GM12865 (cell line): ENCODE data around the gene TMPRSS9.

ENCODE experiments used
- DNase-seq: peaks from one replicate; pipeline ENCODE4 v3.0.0; 2010; ENCODE audit warnings: low read depth
- H3K4me3 ChIP-seq: 2 replicates; pipeline ENCODE4 v1.5.1; 2011; ENCODE audit warnings: mild to moderate bottlenecking, low read depth, low read length, control low read depth
- CTCF ChIP-seq: IDR thresholded peaks from 2 replicates; pipeline ENCODE4 v1.5.1; 2011; ENCODE audit warnings: low read length, control low read depth, low read depth, inconsistent platforms; ENCODE audit not compliant: insufficient read depth; ENCODE audit errors: missing control alignments

Gene TMPRSS9

GRCh38 chr19:2425622-2426581 lies 65.8 kb downstream of the TMPRSS9 start:
- no peak for DNase-seq
- no peak for TF ChIP-seq CTCF
- peak overlapping the region; percentile 84 for H3K4me3 ChIP-seq

- DNase-seq: peak; percentile 70
- TF ChIP-seq CTCF: no peak
- peak overlapping the region; percentile 84 for H3K4me3 ChIP-seq
Measured at GRCh38 chr19:2426611-2427428, 66.8 kb downstream of the TMPRSS9 start.

DNA sequence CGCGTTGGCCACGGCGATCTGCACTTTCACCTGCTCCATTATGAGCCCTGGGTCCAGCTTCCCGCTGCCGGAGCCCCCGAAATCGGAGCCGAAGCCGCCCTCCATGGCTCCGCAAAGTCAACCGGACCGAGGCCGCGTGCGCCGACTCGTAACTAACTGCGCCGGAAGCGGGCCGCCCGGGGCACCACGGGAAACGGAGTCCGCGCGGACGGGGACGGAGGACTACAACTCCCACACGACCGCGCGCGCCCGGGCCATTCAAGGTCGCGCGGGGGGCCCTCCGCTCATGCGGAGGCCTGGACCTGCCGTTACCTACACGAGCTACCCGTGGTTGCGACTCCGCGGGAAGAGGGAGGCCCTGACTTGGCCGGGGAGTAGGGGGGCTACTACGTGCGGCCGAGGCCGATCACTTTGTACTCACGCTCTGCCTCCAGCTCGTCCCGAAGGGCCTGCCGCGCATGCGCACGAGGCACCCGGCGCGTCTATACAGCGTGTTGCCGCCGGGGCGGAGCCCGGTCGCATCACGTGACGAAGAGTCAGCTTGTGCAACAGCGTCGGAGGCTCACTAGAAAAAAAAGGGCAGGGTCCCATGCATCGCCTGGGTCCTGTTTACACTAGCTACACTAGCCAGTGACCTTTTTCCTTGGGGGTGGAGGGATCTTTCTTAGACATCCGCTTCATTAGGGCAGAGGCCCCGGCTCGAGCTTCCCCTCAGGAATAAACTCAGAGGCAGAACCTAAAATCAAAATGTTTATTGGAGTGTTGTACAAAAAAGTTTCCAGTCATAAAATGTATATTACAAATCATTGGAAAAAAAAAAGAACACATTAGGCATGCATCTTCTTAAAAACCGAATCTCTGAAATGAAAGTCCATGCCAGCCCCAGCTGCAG lies 67.6 kb downstream of the TMPRSS9 start, which contains the start of gene TIMM13:
Gene TIMM13, minus strand, starts transcription at position 158 of the 892 bp plus-strand sequence. Its CDS starts 53 bp downstream, at position 105.
- H3K4me3 ChIP-seq: peak within 1 kb of the TSS; percentile 84
- peak; percentile 97 for DNase-seq
- no peak for TF ChIP-seq CTCF

DNA sequence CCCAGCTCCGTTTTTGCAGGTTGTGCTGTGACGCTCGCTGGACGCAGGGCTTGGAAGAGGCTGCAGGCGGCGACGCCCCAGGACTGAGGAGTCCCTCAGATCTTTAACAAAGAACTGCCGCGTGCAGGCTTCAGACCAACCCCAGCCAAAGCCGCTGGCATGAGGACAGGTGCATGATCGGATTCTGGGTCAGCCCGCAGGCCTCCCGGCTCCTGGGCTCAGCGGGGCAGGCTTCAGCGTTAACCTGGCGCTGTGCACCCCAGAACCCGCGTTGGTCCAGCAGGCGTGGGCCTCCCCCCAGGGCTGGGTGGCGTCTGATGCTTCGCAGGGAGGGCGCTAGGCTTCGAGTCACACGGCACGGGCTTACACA lies 68.2 kb downstream of the TMPRSS9 start:
- TF ChIP-seq CTCF: no peak
- no peak for DNase-seq
- H3K4me3 ChIP-seq: no peak overlapping the region

DNA sequence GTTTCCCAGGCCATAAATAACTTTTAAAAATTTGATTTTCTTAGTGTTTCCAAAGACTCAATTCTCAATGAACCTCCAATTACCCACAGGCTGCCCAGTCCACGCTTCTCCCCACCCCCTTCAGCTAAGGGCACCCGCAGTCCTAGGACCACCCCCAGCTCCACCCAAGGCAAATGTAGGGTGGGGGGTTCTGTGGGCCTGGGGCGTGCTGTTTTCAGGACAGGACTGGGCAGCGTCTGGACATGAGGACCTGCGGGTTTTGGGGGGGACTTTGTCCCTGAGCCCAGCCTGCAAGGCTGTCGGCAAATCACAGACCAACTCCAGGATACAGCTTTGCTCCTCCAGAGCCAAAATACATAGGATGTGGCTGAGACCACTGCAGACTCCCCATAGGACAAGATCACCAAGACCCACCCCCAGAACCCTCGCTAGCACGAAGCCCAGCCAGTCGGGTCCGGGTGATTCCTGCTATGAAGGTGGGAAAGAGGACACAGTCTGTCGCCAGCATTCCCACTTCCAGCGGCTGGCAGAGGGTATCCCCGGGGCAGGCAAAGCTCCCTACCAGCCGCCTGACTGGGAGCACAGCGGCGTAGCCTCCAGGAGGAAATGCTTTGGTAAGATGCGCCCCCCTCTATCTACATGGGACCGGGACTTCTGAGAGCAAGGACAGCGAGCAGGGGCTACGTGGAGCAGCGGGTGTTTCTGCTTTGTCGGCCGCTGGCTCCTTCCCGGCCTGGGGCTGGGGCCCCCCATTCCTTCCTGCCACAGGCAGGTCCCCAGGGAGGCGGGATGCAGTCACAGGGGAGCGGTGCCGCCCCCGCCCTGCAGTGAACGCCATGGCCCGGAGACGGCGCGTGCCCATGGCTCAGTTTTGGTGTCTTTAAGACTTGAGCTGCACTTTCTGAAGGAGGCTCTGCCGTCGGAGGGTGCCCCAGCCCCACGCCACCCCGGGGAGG lies 69.0 kb downstream of the TMPRSS9 start:
- DNase-seq: no peak
- no peak overlapping the region for H3K4me3 ChIP-seq
- no peak for TF ChIP-seq CTCF
